Suppressor macrophage treated with lipopolysaccharide for 4 hours (primary cell): ENCODE measurements around the gene PTPN13.

ENCODE experiments used
- DNase-seq: peaks from one replicate; pipeline ENCODE4 v3.0.0-alpha.2; 2020

The PTPN13 gene

DNA sequence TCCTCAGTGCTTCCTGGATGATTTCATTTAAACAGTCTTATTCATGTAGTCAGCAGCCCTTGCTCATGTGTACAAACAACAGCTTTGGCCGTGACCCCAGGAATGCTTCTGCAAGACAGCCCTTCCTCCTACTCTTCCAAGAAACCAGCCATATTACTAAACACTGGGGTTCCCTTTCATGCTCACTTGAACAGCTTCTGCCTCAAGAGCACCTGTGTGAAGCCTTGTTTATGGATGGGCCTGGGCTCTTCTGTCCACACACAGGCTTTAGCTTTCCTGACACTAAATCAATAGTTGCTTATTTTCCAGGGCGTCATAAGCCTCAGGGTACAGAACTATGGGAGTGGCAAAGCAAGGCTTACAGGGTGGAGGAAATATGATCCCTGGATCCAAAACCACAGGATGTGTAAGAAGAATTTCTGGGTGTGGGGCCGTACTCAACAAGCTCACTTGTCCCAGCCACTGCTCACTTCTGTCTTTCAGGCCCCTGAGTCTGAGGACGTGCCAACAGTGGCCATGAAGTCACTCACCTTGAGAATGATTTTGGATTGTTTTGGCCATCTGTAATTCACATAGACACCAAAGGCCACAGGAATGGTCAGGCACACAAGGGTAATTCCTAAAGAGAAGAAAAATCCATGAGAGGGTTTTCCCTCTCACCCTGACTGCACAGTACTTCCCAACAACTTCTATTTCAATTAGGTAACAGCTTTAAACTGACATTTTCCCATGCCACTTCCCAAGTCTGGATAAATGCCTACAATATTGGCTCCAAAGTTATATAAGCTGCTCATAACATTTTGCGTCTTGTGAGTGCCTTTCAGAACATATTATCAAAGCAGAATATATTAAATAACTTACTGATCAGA lies 237.4 kb downstream of the PTPN13 start:
- peak; percentile 11 for DNase-seq

DNA sequence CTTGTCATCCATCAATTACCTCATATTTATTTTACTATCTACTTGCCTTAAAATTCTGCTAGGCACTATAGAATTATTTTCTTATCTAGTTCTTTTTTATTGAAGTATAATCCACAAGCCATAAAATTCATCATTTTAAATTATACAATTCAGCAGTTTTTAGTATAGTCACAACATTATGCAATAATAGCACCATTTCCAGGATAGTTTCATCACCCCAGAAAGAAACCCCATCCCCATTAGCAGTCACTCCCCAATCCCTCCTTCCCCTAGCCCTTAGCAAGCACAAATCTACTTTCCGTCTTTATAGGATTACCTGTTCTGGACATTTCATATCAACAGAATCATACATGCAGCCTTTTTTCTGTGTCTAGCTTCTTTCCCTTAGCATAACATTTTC lies 239.5 kb downstream of the PTPN13 start:
- no peak for DNase-seq

DNA sequence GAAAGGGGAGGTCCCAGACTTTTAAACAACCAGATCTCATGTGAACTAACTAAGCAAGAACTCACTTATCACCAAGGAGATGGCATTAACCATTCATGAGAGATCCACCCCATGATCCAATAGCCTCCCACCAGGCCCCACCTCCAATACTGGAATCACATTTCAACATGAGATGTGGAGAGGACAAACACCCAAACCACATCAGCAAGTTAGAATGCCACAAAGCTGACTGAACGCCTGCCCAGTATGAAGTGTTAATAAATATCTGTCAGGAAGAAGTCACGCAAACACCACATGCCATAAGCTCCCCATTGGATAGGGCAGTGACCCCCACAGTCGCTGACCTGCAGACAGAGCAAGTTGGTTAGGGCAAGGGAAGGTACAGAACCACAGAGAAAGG lies 240.8 kb downstream of the PTPN13 start:
- no peak for DNase-seq

DNA sequence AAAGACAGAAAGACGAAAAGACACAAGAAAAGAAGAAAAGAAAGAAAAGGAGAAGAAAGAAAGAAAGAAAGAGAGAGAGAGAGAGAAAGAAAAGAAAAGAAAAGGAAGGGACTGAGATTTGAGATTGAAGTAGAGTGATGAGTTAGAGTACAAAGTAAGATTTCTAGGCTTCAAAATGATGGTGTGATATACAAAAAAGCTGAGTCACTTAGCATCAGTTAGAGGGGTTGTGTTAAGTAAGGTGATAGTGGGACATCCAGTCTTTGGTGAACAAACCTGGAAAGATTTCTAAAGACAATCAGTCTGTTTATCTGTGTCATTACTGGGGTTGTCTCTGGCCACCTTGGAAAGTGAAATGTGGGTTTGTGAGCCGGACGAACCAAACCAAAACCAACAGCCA lies 241.6 kb downstream of the PTPN13 start:
- DNase-seq: no peak

DNA sequence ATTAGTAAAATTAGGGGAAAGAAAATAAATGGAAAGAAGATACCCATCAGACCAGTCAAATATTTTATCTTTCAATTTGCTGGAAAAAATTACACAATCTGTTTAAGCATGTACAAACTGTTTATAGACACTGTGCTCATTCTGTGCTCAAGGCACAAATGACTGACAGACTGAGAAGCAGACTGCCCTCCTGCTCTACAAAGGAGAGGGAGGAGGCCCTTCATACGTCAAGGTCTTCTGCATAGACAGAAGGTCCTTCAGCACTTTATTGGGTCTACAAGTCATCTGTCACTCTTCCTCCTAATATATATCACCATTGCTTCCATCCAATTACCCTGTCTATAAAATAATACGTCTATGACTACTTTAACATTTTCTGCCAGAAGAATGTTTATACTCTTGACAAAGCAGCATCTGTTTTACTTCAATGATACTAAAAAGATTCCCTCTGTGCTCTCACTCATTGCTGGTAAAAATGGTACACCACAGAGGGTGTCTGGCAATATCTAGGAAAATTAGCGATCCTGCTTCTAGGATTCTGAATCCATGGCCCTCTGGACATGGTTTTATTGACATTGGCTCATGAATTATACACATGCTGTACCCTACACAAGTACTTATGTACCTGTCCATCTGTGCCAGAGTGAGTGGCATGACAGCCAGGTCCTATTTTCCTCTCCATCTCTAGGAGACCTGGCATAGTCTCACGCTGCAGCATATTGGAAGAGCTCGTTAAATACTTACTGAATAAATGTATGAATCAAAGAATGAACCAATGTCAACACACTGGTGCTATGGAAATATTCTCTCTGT lies 243.8 kb downstream of the PTPN13 start:
- DNase-seq: no peak

DNA sequence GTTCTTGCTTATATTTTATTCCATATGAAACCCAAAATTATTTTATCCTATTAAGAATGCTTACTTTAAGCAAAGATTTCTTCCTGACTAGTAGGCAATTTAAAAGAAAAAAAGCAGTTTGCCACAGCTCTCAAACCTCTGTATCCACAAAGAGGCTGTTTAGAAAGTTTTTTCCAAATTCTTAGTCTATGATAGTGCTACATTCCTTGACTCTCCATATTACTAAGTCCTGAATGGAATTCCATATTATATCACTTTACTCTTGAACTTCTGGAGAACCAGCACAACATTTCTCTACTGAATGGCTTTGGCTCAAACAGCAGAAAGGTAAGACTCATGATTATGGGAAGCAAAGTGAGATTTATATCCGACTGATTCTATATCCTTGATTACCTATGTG lies 246.7 kb downstream of the PTPN13 start:
- DNase-seq: no peak

DNA sequence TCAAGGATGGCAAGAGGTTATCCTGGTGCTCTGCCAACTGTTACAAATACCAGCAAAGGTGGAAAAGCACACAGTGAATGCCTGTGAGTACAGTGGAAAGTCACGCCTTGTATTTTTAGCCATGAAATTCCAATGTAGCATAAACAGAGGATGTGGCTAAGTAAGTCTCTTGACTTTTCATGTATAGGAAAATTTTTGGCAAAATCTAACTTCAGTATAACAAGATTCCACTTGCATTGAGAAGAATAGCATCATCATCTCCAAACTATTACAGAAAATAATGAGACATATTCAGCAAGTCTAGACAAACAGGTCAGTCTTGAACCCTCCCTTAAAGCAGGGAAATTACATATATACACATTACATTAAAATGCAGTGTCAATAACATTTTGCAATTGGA lies 247.2 kb downstream of the PTPN13 start:
- no peak for DNase-seq

DNA sequence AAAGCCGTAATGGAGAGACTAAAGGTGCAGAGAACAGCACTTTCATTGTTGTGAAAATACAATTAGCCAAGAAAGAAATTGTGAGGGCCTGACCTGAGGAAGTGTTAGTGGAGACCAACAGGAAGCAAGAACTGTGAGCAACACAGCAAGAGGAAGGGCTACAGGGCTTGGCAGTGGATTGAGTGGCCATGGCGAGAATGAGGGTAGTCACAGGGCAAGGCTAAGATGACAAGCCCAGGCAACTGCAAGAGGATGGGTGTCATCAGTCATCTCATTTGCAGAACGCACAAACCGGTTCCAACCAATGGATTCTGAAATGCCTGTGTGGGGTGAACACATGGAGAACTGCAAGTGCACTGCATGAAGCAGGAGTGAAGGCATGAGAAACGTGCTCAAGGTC lies 251.5 kb downstream of the PTPN13 start:
- DNase-seq: peak; percentile 10

DNA sequence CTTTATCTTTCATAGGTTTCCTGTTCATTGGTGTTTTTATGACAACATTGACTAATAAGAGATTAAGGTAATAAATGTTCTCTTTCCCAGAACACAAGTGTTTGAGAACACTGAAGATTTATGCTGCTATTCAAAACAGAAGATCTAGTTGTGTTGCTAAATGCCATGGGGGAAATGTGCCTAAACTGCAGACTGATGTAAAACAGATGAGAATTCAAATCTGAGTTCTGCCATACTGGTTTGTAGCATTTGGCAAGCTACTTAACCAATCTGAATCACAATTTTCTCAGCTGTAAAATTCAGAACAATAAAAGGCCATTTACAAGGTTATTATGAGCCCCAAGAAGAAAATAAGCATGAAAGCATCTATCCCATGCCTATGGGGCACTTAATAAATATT lies 252.8 kb downstream of the PTPN13 start:
- DNase-seq: no peak

DNA sequence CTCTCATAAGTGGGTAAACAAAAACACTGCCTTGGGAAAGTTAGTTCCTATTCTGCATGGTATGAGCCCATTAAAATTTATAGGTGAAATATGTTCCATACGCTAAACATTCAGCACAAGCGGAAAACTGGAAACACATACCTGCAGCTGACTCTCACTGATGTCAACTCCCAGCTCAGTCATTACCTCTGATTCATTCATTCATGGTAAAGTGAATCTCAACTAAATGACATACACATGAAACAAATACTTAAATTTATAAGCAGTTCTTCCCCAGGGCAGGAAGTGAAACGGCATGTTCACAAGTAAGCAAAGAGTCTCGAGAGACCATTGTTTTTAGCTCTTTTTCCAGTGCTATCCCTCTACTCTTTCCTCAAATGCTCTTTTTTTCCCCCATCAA lies 253.5 kb downstream of the PTPN13 start:
- no peak for DNase-seq

DNA sequence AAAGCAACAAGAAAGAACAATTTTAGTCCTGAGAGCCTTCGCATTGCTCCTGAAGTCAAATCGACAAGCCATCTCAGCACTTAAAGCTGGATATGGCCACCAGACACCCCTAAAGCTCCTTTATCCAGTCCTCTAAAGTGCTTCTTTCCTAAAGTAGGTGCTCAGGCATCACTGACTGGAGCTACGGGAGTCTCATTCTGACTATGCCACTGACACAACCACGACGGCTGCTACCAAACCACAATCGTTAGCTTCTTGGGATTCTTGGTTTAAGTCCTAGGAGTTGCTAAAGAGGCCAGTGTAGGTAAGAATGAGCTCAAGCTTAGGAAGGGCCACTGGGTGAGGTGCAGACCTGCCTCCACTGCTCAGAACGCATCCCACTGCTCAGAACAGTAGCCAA lies 254.0 kb downstream of the PTPN13 start:
- no peak for DNase-seq

DNA sequence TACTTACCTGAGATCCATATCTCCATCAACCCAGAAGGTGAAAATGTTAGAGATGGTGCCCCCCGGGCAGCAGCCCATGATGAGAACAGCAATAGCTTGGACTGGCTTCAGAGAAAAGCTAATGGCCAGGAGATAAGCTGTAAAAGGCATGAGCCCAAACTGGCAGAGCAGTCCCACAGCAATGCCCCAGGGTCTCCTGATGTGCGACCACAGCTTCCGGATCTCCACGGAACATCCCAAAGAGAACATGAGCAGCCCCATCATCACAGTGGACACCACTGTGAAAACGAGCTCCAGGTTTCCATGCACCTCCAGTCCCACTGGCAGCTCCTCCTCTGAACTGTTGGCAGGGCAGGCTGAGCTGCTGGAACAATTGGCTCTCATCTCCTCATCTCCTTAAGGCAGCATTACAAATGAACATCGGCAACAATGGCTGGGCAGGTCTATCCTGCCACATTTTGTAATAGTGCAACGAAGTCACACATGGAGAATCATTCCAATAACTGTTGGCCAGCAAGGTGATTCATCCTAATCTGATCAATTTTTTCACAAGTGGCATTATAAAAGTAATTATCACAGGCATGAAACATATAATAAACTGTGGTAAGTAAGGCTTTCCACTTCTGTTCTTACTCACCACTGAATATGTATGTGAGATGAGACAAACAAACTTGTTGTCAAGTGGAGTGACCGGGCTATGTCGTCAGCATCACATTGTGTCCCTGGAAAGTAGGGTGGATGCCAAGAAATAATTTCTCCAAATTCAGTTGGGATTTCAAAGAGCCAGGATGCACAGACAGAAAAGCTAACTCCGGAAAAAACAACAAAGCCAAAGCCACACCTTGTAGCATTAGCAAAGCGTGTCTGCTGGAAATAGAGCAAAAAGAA lies 254.9 kb downstream of the PTPN13 start, which contains the start of gene SLC10A6:
TSS of gene SLC10A6 (minus strand) at position 653 of the 888 bp plus-strand sequence. CDS start at position 384, 269 bp downstream.
- no peak for DNase-seq

DNA sequence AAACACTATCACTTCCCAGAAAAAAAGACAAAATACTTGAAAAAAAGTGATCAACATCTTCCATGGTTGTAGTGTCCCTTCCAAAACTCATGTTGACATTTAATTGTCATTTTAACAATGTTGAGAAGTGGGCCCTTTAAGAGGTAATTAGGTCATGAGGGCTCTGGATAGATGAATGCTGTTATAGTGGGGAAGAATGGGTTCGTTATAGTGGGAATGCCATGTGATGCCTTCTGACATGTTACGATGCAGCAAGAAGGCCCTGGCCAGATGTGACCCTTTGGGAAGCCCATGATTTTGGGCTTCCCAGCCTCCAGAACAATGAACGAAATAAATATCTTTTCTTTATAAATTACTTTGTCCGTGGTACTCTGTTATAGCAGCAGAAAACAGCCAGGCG lies 259.1 kb downstream of the PTPN13 start:
- DNase-seq: no peak

DNA sequence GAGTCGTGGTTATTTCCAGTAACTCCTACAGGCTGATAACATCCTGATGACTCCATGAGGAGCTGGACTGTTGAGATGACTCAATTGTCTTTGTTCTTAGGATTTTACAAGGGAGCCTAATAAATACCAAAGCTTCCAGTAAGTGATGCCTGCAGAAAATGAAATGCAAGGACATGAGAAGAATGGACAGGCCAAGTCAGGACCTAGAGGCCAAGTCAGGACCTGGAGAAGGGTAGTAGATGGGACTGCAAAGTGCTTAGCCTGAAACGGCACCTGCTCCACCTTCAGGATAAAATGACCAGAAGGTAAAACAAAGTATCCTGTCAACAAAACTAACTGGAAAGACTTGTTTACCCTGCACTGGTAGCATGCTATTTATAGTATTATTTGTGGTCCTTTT lies 261.5 kb downstream of the PTPN13 start:
- peak; percentile 25 for DNase-seq

DNA sequence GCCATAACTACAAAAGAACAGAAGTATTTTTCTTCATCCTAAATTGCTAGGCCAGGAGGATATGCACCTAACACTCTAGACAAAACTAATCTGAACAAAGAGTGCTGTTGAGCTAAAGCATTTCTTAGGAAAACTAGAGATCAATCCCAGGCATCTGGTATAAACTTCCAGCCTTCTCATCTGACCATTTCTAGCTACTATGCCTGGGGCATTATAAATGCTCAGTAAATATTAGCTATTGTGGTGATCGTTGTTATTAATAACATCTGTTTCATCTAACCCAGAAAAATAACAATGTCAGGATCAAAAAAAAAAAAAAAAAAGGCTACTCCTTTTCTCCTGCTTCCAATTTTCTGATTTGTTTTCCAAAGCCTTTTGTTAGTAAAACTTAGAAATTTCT lies 262.8 kb downstream of the PTPN13 start:
- no peak for DNase-seq

DNA sequence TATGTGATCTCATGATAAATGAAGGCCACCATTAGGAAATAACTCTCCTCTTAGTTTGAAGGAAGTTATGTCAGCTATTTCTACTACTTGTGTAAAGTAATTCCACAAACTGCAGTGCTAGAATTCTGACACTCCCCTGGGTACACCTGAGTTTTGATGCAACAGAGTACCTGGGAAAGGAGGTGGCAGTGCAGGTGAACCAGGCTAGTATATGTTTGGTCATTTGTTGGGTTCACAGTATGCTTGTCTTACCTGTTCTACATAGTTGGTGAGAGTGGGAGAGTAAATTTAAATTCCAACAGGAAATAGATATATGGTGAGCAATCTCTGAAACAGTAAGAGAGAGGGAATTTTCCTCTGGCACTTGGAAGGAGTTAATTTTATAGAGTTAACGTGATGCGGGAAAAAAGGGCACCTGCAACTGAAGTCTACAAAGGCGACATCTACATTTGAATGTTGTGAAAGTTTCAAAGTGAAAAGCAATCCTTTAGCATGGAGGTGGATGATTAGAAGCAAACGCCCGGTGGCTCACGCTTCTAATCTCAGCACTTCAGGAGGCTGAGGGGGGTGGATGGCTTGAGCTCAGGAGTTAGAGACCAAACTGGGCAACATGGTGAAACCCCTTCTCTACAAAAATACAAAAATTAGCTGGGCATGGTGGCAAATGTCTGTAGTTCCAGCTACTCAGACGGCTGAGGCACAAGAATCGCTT lies 263.4 kb downstream of the PTPN13 start:
- no peak for DNase-seq
